ENCODE data around the gene NTN5. TPM values are rescaled to one million over a fixed set of nuclear protein-coding genes. Genes with fewer than 3 reads are reported as not detected.
A peak's percentile ranks its signal among the peaks of the same experiment; 100 is the strongest.

Gene NTN5
- total and polyA plus RNA-seq, 9 of the 15 experiments (the other 6 are each of a cell fraction or from before 2014, with no cell fraction given): not detected

- no peak for TF ChIP-seq SIN3B (IDR thresholded peaks at IDR 0.05; ENCODE audit: low read depth)
- no peak for TF ChIP-seq NFATC3 (IDR thresholded peaks at IDR 0.05)
- no peak for TF ChIP-seq TBL1XR1 (IDR thresholded peaks at IDR 0.05; ENCODE audit: low read length in 2 of 2)
- no peak for TF ChIP-seq SMARCE1 (IDR thresholded peaks at IDR 0.05)
- no peak for TF ChIP-seq NFE2 (IDR thresholded peaks at IDR 0.05; ENCODE audit: low read depth)
- no peak for TF ChIP-seq NR2F6 (CRISPR knock-in tag; IDR thresholded peaks at IDR 0.05)
- TF ChIP-seq ZNF589 (CRISPR knock-in tag; IDR thresholded peaks at IDR 0.05; ENCODE audit: low read depth): no peak
- TF ChIP-seq SRSF3 (IDR thresholded peaks at IDR 0.05; ENCODE audit: insufficient read depth, low read length): no peak
- 0 out of 2 replicates have a peak, but pooled peaks have one; percentile 61 for TF ChIP-seq ZNF57 (CRISPR knock-in tag; IDR thresholded peaks at IDR 0.05)
- TF ChIP-seq ZNF655 (CRISPR knock-in tag; IDR thresholded peaks at IDR 0.05): no peak
- TF ChIP-seq CGGBP1 (CRISPR knock-in tag; IDR thresholded peaks at IDR 0.05): no peak
- peak; percentile 30 for TF ChIP-seq ZFX (CRISPR knock-in tag; IDR thresholded peaks at IDR 0.05)
- no peak for TF ChIP-seq BMI1 (IDR thresholded peaks at IDR 0.05; ENCODE audit: low read length)
- TF ChIP-seq BRF2 (IDR thresholded peaks at IDR 0.05; ENCODE audit: borderline replicate concordance, insufficient read depth, insufficient read length): no peak
- TF ChIP-seq ZNF407 (IDR thresholded peaks at IDR 0.05; ENCODE audit: low read depth): no peak
- TF ChIP-seq E2F4 (CRISPR knock-in tag; IDR thresholded peaks at IDR 0.05; ENCODE audit: low read depth): no peak
Measured at GRCh38 chr19:48614436-48615230, 58.2 kb downstream of the NTN5 start, which contains the start of gene FAM83E (continued).
